HCT116 (cell line): ENCODE data around the gene EHF. TPM values are rescaled to one million over a fixed set of nuclear protein-coding genes. Genes with fewer than 3 reads are reported as not detected.

Experiments
- ATAC-seq: fragments of 200-7000 bp; cut with Tn5 transposase; 2 replicates; pipeline ENCODE4 v1.9.1; 2020; ENCODE audit warnings: mild to moderate bottlenecking, moderate library complexity
- BruUV-seq: library from RNA; stranded (reverse); fragments of 400-500 nt; replicated peaks from 2 replicates; lab custom pipeline; 2021; lab: Mats Ljungman, UMichigan
- CTCF ChIA-PET: fragments of 300-600 bp; sonication (Branson Sonifier 250); formaldehyde crosslinking; loops from one replicate; lab custom pipeline; 2021; ENCODE audit warnings: antibody characterized with exemption; lab: Charles Lee
- POLR2A ChIA-PET: fragments of 300-600, 350-600 bp; sonication (Branson Sonifier 250); formaldehyde crosslinking; loops from one replicate; lab custom pipeline; 2021; ENCODE audit warnings: antibody characterized with exemption; lab: Charles Lee
- RAD21 ChIA-PET, 2 experiments: fragments of 300-600 bp; sonication (Branson Sonifier 250); formaldehyde crosslinking; loops; one replicate each; lab custom pipeline; 2023; ENCODE audit warnings: low total read pairs in 2 of 2; ENCODE audit not compliant: uncharacterized antibody in 2 of 2, unreplicated experiment in 2 of 2, low non-redundant PET in 1 of 2; lab: Charles Lee
- DNase-seq: peaks from one replicate; pipeline ENCODE4 v3.0.0-alpha.2; 2010; ENCODE audit warnings: low read depth, low spot score
- H2AFZ ChIP-seq: fragments of 200-600 bp; shearing (Covaris generic), sonication (generic); 2 replicates; pipeline ENCODE4 v1.6.1; 2017; ENCODE audit warnings: low read depth, mixed run types, mixed read lengths, antibody characterized with exemption, low read length; ENCODE audit not compliant: poor library complexity, severe bottlenecking
- H3K27ac ChIP-seq: 2 replicates; pipeline ENCODE4 v1.5.1; 2012; ENCODE audit warnings: low read depth, low read length
- H3K27me3 ChIP-seq: fragments of 200-600 bp; sonication (generic); 2 replicates; pipeline ENCODE4 v1.6.1; 2016; ENCODE audit warnings: mixed run types, low read length, mixed read lengths; ENCODE audit not compliant: insufficient read depth
- H3K36me3 ChIP-seq, 2 experiments: fragments of 200-500 bp in 1 of 2; fragments of 200-600 bp in 1 of 2; sonication (Bioruptor generic) in 1 of 2; sonication (generic) in 1 of 2; 2 replicates each; pipeline versions ENCODE4 v1.5.1 to v1.6.1; 2014 to 2016; ENCODE audit warnings: low read length in 2 of 2, inconsistent platforms in 1 of 2, mixed read lengths in 1 of 2, mixed run types in 1 of 2; ENCODE audit not compliant: insufficient read depth in 2 of 2, control insufficient read depth in 1 of 2
- H3K4me1 ChIP-seq, 2 experiments: fragments of 200-600 bp in 1 of 2; sonication (generic) in 1 of 2; 2 replicates each; pipeline versions ENCODE4 v1.5.1 to v1.6.1; 2012 to 2017; ENCODE audit warnings: low read length in 2 of 2, inconsistent platforms in 1 of 2, mild to moderate bottlenecking in 1 of 2, mixed read lengths in 1 of 2, mixed run types in 1 of 2, moderate library complexity in 1 of 2; ENCODE audit not compliant: insufficient read depth in 2 of 2, control insufficient read depth in 1 of 2
- H3K4me2 ChIP-seq: fragments of 200-600 bp; sonication (generic); 2 replicates; pipeline ENCODE4 v1.6.1; 2017; ENCODE audit warnings: mixed run types, low read length, mixed read lengths
- H3K4me3 ChIP-seq, 2 experiments: fragments of 200-600 bp in 1 of 2; sonication (generic) in 1 of 2; replicated peaks in 1 of 2; 2 replicates each; pipeline ENCODE4 v1.5.1; 2011 to 2016; ENCODE audit warnings: low read length in 2 of 2, control low read depth in 1 of 2, low read depth in 1 of 2, mild to moderate bottlenecking in 1 of 2, mixed read lengths in 1 of 2, mixed run types in 1 of 2
- H3K79me2 ChIP-seq: fragments of 200-600 bp; sonication (generic); 2 replicates; pipeline ENCODE4 v1.6.1; 2017; ENCODE audit warnings: mild to moderate bottlenecking, mixed run types, low read length, moderate library complexity, mixed read lengths; ENCODE audit not compliant: insufficient read depth
- H3K9ac ChIP-seq: fragments of 200-600 bp; sonication (generic); 2 replicates; pipeline ENCODE4 v1.6.1; 2016; ENCODE audit warnings: low read length, mixed read lengths
- H3K9me2 ChIP-seq: fragments of 200-600 bp; sonication (generic), shearing (Covaris generic); 2 replicates; pipeline ENCODE4 v1.6.1; 2017; ENCODE audit warnings: mixed run types, mild to moderate bottlenecking, moderate library complexity; ENCODE audit not compliant: insufficient read depth
- H3K9me3 ChIP-seq, 2 experiments: fragments of 200-500 bp in 1 of 2; fragments of 200-600 bp in 1 of 2; sonication (Bioruptor generic) in 1 of 2; sonication (generic) in 1 of 2; 2 replicates each; pipeline ENCODE4 v1.6.1; 2014 to 2017; ENCODE audit warnings: low read length in 2 of 2, mixed read lengths in 2 of 2, inconsistent platforms in 1 of 2, low read depth in 1 of 2, mild to moderate bottlenecking in 1 of 2, mixed run types in 1 of 2, moderate library complexity in 1 of 2; ENCODE audit not compliant: control insufficient read depth in 1 of 2, insufficient read depth in 1 of 2
- H4K20me1 ChIP-seq: fragments of 200-600 bp; sonication (generic), shearing (Covaris generic); 2 replicates; pipeline ENCODE4 v1.6.1; 2017; ENCODE audit warnings: mixed run types, mild to moderate bottlenecking, moderate library complexity; ENCODE audit not compliant: insufficient read depth
- ATF3 ChIP-seq: IDR thresholded peaks from 2 replicates; pipeline ENCODE4 v1.6.1; 2012
- CBX3 ChIP-seq: IDR thresholded peaks from 2 replicates; pipeline ENCODE4 v1.6.1; 2012; ENCODE audit warnings: low read depth
- CEBPB ChIP-seq: IDR thresholded peaks from 2 replicates; pipeline ENCODE4 v1.6.1; 2012; ENCODE audit warnings: low read depth
- CTCF ChIP-seq, 3 experiments: fragments of 200-600 bp in 1 of 3; sonication (generic) in 1 of 3; IDR thresholded peaks in 2 of 3; conservative IDR thresholded peaks in 1 of 3; 2 replicates each; pipeline ENCODE4 v1.5.1; 2012 to 2017; ENCODE audit warnings: low read depth in 2 of 3, low read length in 2 of 3, antibody characterized with exemption in 1 of 3, borderline replicate concordance in 1 of 3, control low read depth in 1 of 3, mild to moderate bottlenecking in 1 of 3, mixed read lengths in 1 of 3, mixed run types in 1 of 3, moderate library complexity in 1 of 3; ENCODE audit not compliant: insufficient read depth in 1 of 3
- ELF1 ChIP-seq: IDR thresholded peaks from 2 replicates; pipeline ENCODE4 v1.6.1; 2012; ENCODE audit warnings: low read depth, borderline replicate concordance
- EZH2 ChIP-seq: fragments of 200-600 bp; sonication (generic); IDR thresholded peaks from 2 replicates; pipeline ENCODE4 v1.6.1; 2017; ENCODE audit warnings: antibody characterized with exemption, mixed run types
- FOSL1 ChIP-seq: IDR thresholded peaks from 2 replicates; pipeline ENCODE4 v1.6.1; 2012; ENCODE audit warnings: low read depth
- POLR2A ChIP-seq: IDR thresholded peaks from 2 replicates; pipeline ENCODE4 v1.7.0; 2011; ENCODE audit warnings: borderline replicate concordance; ENCODE audit not compliant: insufficient read depth, insufficient read length; ENCODE audit errors: extremely low read depth
- POLR2AphosphoS5 ChIP-seq: IDR thresholded peaks from 2 replicates; pipeline ENCODE4 v1.6.1; 2011; ENCODE audit warnings: mild to moderate bottlenecking, low read depth, low read length, moderate library complexity
- RAD21 ChIP-seq: IDR thresholded peaks from 2 replicates; pipeline ENCODE4 v1.6.1; 2012; ENCODE audit warnings: low read depth, mild to moderate bottlenecking
- REST ChIP-seq: IDR thresholded peaks from 2 replicates; pipeline ENCODE4 v1.6.1; 2012; ENCODE audit warnings: low read depth
- SP1 ChIP-seq: IDR thresholded peaks from 2 replicates; pipeline ENCODE4 v1.6.1; 2012; ENCODE audit warnings: low read depth
- TCF7L2 ChIP-seq: IDR thresholded peaks from 2 replicates; pipeline ENCODE4 v1.7.0; 2011; ENCODE audit warnings: borderline replicate concordance, inconsistent platforms; ENCODE audit not compliant: insufficient read depth, insufficient read length; ENCODE audit errors: extremely low read depth
- YY1 ChIP-seq: IDR thresholded peaks from 2 replicates; pipeline ENCODE4 v1.6.1; 2011; ENCODE audit warnings: low read length, low read depth, moderate library complexity, mild to moderate bottlenecking; ENCODE audit not compliant: insufficient replicate concordance; ENCODE audit errors: extremely low read depth
- ZBTB33 ChIP-seq: IDR thresholded peaks from 2 replicates; pipeline ENCODE4 v1.6.1; 2011; ENCODE audit warnings: mild to moderate bottlenecking, low read length, moderate library complexity; ENCODE audit not compliant: insufficient replicate concordance; ENCODE audit errors: extremely low read depth
- ZNF274 ChIP-seq: fragments of 200-500 bp; sonication (Bioruptor generic); IDR thresholded peaks from 2 replicates; pipeline ENCODE4 v1.6.1; 2014; ENCODE audit warnings: mild to moderate bottlenecking, low read depth, low read length, inconsistent platforms
- intact Hi-C: fragments of 100-400 bp; cut with micrococcal nuclease; formaldehyde crosslinking; loops from 2 replicates; pipeline ENCODE4 v1.10.0; 2022
- total RNA-seq: library from RNA; stranded (reverse); gene quantifications from one replicate; pipeline ENCODE4 v1.2.1, GENCODE V29; 2021; ENCODE audit not compliant: unreplicated experiment

EHF gene
- total RNA-seq, 1 experiment from 2014 or later, result 51.5 TPM

GRCh38 chr11:34680918-34681586 is 60.2 kb downstream of the EHF start (continued):
- TF ChIP-seq FOSL1 (peak; percentile 95), ZNF274 (no peak), ELF1 (no peak)

- BruUV-seq, result no TSS peak
- TF ChIP-seq EZH2 (no peak), SP1 (peak; percentile 33), REST (no peak), POLR2A (no peak), CEBPB (0 out of 2 replicates have a peak, but pooled peaks have one; percentile 25), CBX3 (peak; percentile 14; the same call in 1 of the 2 replicates), CTCF (IDR thresholded peaks at IDR 0.05 in 2 of 3, conservative IDR thresholded peaks at IDR 0.05 in 1 of 3; ENCODE audit: borderline replicate concordance in 1 of 3, insufficient read depth in 1 of 3, low read depth in 2 of 3, low read length in 2 of 3) (no peak), ZBTB33 (no peak), POLR2AphosphoS5 (no peak), TCF7L2 (no peak), RAD21 (no peak; the same call in 1 of the 2 replicates), ATF3 (no peak), YY1 (no peak), ZNF274 (no peak)
Observed at GRCh38 chr11:34682825-34683224, 61.9 kb downstream of the EHF start.

More at GRCh38 chr11:34682825-34683224, 61.9 kb downstream of the EHF start:
- Histone ChIP-seq H3K9ac (peak overlapping the region; percentile 34; the same call in 1 of the 2 replicates), H4K20me1 (no peaks in the 10 kb centered on the region), H3K27me3 (no peaks in the 10 kb centered on the region), H3K4me1 (peaks cover 46 to 84% of the 10 kb centered on the region in 2 experiments), H2AFZ (no peak overlapping the region), H3K4me3 (no peak overlapping the region; a peak in 1 of 4 replicates), H3K9me3 (no peaks in the 10 kb centered on the region), H3K79me2 (no peaks in the 10 kb centered on the region), H3K27ac (no peak overlapping the region), H3K9me2 (no peaks in the 10 kb centered on the region), H3K4me2 (peak overlapping the region; percentile 48), H3K36me3 (no peaks in the 10 kb centered on the region)
- peak; percentile 38 for DNase-seq
- 0 out of 2 replicates have a peak, but pooled peaks have one; percentile 22 for ATAC-seq
- ChIA-PET POLR2A (interaction anchor here (2.8 kb wide), 1 partner anchor 29 kb away, joined by 12 read pairs; no protein-coding TSS in a partner anchor), RAD21 (no interaction called here), CTCF (no interaction called here)
- intact Hi-C loops, result no loop called here
